GM12891 (cell line): ENCODE data around the gene AGBL1.

ENCODE experiments used
- DNase-seq: peaks from one replicate; pipeline ENCODE4 v3.0.0; 2011; ENCODE audit warnings: low spot score; ENCODE audit not compliant: insufficient read length
- FAIRE-seq: peaks from 2 replicates; lab custom pipeline; 2011; peaks lifted over from hg19 to GRCh38; lab: Jason Lieb, UNC
- PAX5 ChIP-seq: IDR thresholded peaks from 2 replicates; pipeline ENCODE4 v1.6.1; 2011; ENCODE audit warnings: low read length, moderate library complexity, mild to moderate bottlenecking; ENCODE audit not compliant: insufficient read depth, severe bottlenecking
- POLR2A ChIP-seq: IDR thresholded peaks from 2 replicates; pipeline ENCODE4 v1.6.1; 2011; ENCODE audit warnings: low read depth, low read length, control low read depth
- POLR2AphosphoS5 ChIP-seq: IDR thresholded peaks from 2 replicates; pipeline ENCODE4 v1.6.1; 2011; ENCODE audit warnings: low read depth, low read length, control low read depth
- POU2F2 ChIP-seq: IDR thresholded peaks from 2 replicates; pipeline ENCODE4 v1.6.1; 2011; ENCODE audit warnings: low read depth, mild to moderate bottlenecking, control low read depth, low read length, moderate library complexity
- SPI1 ChIP-seq: IDR thresholded peaks from 2 replicates; pipeline ENCODE4 v1.6.1; 2011; ENCODE audit warnings: low read depth, low read length, control low read depth
- TAF1 ChIP-seq: IDR thresholded peaks from 2 replicates; pipeline ENCODE4 v1.6.1; 2011; ENCODE audit warnings: low read depth, low read length, control low read depth

AGBL1 gene

GRCh38 chr15:86623236-86623635, 543.6 kb downstream of the AGBL1 start:
- TF ChIP-seq SPI1 (no peak), POU2F2 (no peak), POLR2A (no peak), TAF1 (no peak), POLR2AphosphoS5 (no peak), PAX5 (no peak)
- FAIRE-seq (no peak), DNase-seq (no peak)

- TF ChIP-seq TAF1 = no peak
- TF ChIP-seq POU2F2 = no peak
- no peak for TF ChIP-seq POLR2A
- no peak for TF ChIP-seq POLR2AphosphoS5
- no peak for TF ChIP-seq PAX5
- no peak for TF ChIP-seq SPI1
- no peak for DNase-seq
These were observed 544.8 kb downstream of the AGBL1 start for GRCh38 chr15:86624261-86625036.

GRCh38 chr15:86629409-86630356, 550.0 kb downstream of the AGBL1 start:
- FAIRE-seq = no peak
- no peak for DNase-seq
- TF ChIP-seq SPI1 = no peak

More at GRCh38 chr15:86624261-86625036, 544.8 kb downstream of the AGBL1 start:
- no peak for FAIRE-seq

- TF ChIP-seq PAX5 (no peak), POLR2AphosphoS5 (no peak), POU2F2 (no peak), POLR2A (no peak), SPI1 (no peak), TAF1 (no peak)
- no peak for DNase-seq
- FAIRE-seq = no peak
These were observed 551.3 kb downstream of the AGBL1 start for GRCh38 chr15:86630946-86631345.

- FAIRE-seq = no peak
- TF ChIP-seq POLR2AphosphoS5 (no peak), TAF1 (no peak), POLR2A (no peak), PAX5 (no peak), SPI1 (no peak), POU2F2 (no peak)
- DNase-seq = no peak
These were observed 554.5 kb downstream of the AGBL1 start for GRCh38 chr15:86634146-86634545.

- FAIRE-seq = no peak
- DNase-seq = no peak
- TF ChIP-seq TAF1 (no peak), POLR2AphosphoS5 (no peak), POU2F2 (no peak), PAX5 (no peak)
These were observed 555.4 kb downstream of the AGBL1 start for GRCh38 chr15:86634992-86635638.

- FAIRE-seq = no peak
- no peak for DNase-seq
- no peak for TF ChIP-seq POLR2AphosphoS5
- no peak for TF ChIP-seq SPI1
- TF ChIP-seq POU2F2 = no peak
These were observed 564.7 kb downstream of the AGBL1 start for GRCh38 chr15:86644339-86644738.

- DNase-seq (no peak), FAIRE-seq (no peak)
- TF ChIP-seq PAX5 (no peak), SPI1 (no peak), POLR2AphosphoS5 (no peak), POLR2A (no peak), POU2F2 (no peak)
These were observed 566.3 kb downstream of the AGBL1 start for GRCh38 chr15:86645925-86646500.
